Mesenteric fat pad (tissue), 1 donor: Measurements from ENCODE around the gene HBA2. TPM values are rescaled to one million over a fixed set of nuclear protein-coding genes. Genes with fewer than 3 reads are reported as not detected.
"Not testable (repeated sequence)": the region's sequence is repeated elsewhere in the genome, so short reads cannot be mapped to it uniquely, and the experiment has no call there.

Source experiments
- DNase-seq: peaks from one replicate; pipeline ENCODE4 v3.0.0-alpha.2; 2020; ENCODE audit warnings: low spot score
- total RNA-seq: library from RNA; stranded (reverse); fragmentation: NEBNext Ultra II Directional; extraction: Animal tissue kit (Norgen Biotek cat#: 25700); gene quantifications from one replicate; pipeline ENCODE4 v1.2.1, GENCODE V29; 2021
- donor health status: DM: yes; HTN: yes; CAD: no.

HBA2 gene
- total RNA-seq, 1 donor from 2014 or later = 248 TPM

GRCh38 chr16:191831-192230 is 19.2 kb downstream of the HBA2 start:
- DNase-seq = no peak

- DNase-seq = no peak
Observed at GRCh38 chr16:192686-193085, 20.0 kb downstream of the HBA2 start.

GRCh38 chr16:193441-193840 is 20.8 kb downstream of the HBA2 start:
- DNase-seq = no peak

GRCh38 chr16:194516-194915 is 21.8 kb downstream of the HBA2 start:
- DNase-seq = no peak

- DNase-seq = no peak
Observed at GRCh38 chr16:200388-200787, 27.7 kb downstream of the HBA2 start.

- no peak for DNase-seq
Observed at GRCh38 chr16:203246-203645, 30.6 kb downstream of the HBA2 start.

- DNase-seq = not testable (repeated sequence)
Observed at GRCh38 chr16:204046-204445, 31.4 kb downstream of the HBA2 start.

- DNase-seq = not testable (repeated sequence)
Observed at GRCh38 chr16:209359-209758, 36.7 kb downstream of the HBA2 start.

GRCh38 chr16:211631-212180 is 39.0 kb downstream of the HBA2 start:
- DNase-seq = not testable (repeated sequence)

- DNase-seq = no peak
Observed at GRCh38 chr16:212999-213398, 40.3 kb downstream of the HBA2 start.

- DNase-seq = no peak
Observed at GRCh38 chr16:220021-220420, 47.3 kb downstream of the HBA2 start.

Other genes with a start within 250 kb of the HBA2 start
- gene POLR3K, start 119.3 kb upstream of the HBA2 start, total RNA-seq = 11.5 TPM
- 23.0 TPM for gene SNRNP25, start 119.0 kb upstream of the HBA2 start, total RNA-seq
- gene RHBDF1, start 100.2 kb upstream of the HBA2 start, total RNA-seq = 30.0 TPM
- 44.4 TPM for gene MPG, start 94.7 kb upstream of the HBA2 start, total RNA-seq
- gene NPRL3, start 34.2 kb upstream of the HBA2 start, total RNA-seq = 22.5 TPM
- not detected for gene HBZ, start 20.2 kb upstream of the HBA2 start, total RNA-seq
- gene HBM, start 6.9 kb upstream of the HBA2 start, total RNA-seq = not detected
- gene HBA1, start 3.8 kb downstream of the HBA2 start, total RNA-seq = 275 TPM
- not detected for gene HBQ1, start 7.6 kb downstream of the HBA2 start, total RNA-seq
- 56.7 TPM for gene LUC7L, start 56.6 kb downstream of the HBA2 start, total RNA-seq
- gene FAM234A, start 61.9 kb downstream of the HBA2 start, total RNA-seq = 90.6 TPM
- 21.4 TPM for gene RGS11, start 103.1 kb downstream of the HBA2 start, total RNA-seq
- gene ARHGDIG, start 107.7 kb downstream of the HBA2 start, total RNA-seq = 8.6 TPM
- 2.2 TPM for gene PDIA2, start 110.3 kb downstream of the HBA2 start, total RNA-seq
- 19.4 TPM for gene AXIN1, start 179.8 kb downstream of the HBA2 start, total RNA-seq
- 40.1 TPM for gene MRPL28, start 197.7 kb downstream of the HBA2 start, total RNA-seq
- 39.0 TPM for gene PGAP6, start 209.1 kb downstream of the HBA2 start, total RNA-seq
- gene NME4, start 224.3 kb downstream of the HBA2 start, total RNA-seq = 139 TPM
- 21.8 TPM for gene DECR2, start 229.0 kb downstream of the HBA2 start, total RNA-seq